HG02852 (cell line): ENCODE measurements around the gene GTSF1L.
A peak's percentile ranks its signal among the peaks of the same experiment; 100 is the strongest.
"Not testable (repeated sequence)": the region's sequence is repeated elsewhere in the genome, so short reads cannot be mapped to it uniquely, and the experiment has no call there.

Experiments used
- ATAC-seq: cut with Tn5 transposase; IDR thresholded peaks from one replicate; pipeline ENCODE4 v1.9.1; 2021; ENCODE audit warnings: mild to moderate bottlenecking, moderate library complexity; ENCODE audit not compliant: unreplicated experiment

Gene GTSF1L

DNA sequence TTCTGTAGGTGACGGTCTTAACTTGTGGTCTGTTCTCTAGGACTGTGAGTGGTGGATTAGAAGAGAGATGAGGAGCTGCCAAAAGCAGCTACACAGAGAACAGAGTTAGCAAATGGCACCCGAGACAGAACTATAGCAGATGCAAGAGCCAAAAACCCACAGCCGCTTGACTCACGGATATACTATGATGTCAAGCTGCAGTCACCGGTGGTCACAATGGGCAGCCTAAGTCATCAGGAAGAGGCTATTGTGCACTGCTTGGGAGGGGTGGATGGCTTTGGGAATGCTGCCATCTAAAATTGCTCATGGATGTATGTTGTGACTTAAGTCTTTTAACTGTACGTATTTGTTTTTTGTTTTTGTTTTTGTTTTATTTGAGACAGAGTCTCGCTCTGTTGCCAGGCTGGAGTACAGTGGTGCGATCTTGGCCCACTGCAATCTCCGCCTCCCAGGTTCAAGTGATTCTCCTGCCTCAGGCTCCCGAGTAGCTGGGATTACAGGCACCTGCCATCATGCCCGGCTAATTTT lies at the start of gene GTSF1L:
GTSF1L (minus strand) TSS at position 192 of the 528 bp plus-strand sequence. CDS start 308 bp downstream, outside the sequence.
- no peak for ATAC-seq

GRCh38 chr20:43774754-43775153 lies 48.0 kb upstream of the GTSF1L start:
- ATAC-seq: no peak

DNA sequence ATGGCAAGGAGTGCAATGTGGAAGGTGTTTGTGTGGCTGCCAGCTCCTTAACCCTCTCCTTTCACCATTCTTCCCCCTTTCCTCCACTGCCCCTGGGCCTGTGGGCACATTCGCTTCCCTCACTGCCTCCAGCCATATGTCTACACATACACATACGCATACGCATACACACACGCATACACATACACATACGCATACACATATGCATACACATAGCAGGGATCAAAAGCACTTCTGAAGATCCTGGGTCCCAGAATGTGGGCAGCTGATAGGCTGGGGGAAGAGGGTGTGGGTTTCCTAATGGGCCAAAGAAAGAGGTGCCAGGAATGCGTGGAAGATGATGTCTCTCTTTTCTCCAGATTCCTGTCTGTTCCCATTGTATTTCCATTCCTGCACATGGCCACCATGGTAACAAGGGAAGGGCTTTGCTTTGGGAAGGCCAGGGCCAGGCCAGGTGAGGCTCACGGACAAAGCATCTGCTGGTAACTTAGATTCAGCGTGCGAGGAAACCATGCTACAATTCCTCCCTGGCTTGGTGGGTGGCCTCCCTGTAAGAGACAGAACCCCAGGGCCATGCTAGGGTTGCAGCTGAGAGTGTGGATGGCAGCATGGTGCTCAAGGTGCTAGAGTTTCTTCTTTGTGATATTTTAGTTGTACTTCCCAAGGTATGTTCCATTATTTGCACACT lies 44.8 kb upstream of the GTSF1L start:
- ATAC-seq: no peak

DNA sequence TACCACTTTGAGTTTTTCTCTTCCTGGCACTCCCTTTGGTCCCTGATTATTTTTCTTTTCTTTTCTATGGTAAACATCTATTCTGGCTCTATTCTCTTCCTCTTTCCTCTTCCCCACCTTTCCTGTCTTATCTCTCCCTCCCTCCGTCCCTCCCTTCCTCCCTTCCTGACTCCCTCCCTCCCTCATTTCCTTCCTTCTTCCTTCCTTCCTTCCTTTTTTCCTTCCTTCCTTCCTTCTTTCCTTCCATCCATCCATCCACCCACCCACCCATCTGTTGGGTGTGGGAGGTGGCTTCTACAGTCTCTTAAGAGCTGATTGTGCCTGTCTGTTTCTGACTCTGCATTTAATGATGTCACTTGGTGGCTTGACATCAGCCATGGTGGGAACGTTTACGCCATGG lies 43.5 kb upstream of the GTSF1L start:
- ATAC-seq: no peak

- ATAC-seq: no peak
These were observed 41.1 kb upstream of the GTSF1L start for GRCh38 chr20:43767686-43768474.

DNA sequence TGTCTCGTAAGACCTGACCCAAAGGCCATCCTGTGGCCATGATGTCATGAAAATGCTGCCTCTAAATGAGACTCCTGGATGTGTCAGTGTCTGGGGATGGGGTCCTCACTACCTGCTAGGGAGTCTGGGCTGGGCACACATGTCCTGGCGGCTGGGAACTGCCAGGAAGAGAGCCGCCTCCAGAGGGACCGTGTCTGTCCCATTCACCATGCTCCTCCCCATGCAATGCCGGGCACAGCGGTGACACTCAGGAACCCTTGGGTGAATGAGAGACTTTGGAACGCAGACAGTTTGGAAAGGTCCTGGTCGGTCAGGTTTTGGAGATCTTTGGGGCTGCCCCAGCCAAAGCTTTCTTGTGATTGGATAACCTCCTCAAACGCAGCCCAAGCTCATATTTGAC lies 40.1 kb upstream of the GTSF1L start:
- ATAC-seq: no peak

- ATAC-seq: no peak
These were observed 39.6 kb upstream of the GTSF1L start for GRCh38 chr20:43766385-43766784.

DNA sequence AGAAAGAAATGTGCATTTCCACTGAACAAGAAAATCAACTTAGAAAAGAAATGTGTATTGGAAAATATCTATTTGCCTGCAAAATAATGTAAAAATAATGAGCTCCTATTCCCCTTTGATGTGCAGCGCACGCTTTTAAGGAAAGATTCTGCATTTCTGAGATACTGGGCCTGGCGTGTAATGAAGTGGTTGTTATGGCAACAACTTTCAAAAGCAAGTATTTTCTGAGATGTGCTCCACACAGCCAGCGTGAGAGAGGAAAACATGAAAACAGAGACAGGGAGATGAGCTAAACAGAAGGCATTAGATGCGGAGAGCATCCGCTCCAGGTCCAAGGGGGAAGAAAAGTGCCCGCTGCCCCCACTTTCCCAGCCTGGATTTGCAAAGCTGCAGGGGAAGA lies 39.1 kb upstream of the GTSF1L start:
- ATAC-seq: no peak

- ATAC-seq: no peak
These were observed 36.1 kb upstream of the GTSF1L start for GRCh38 chr20:43762911-43763310.

GRCh38 chr20:43761386-43762340 lies 34.9 kb upstream of the GTSF1L start:
- no peak for ATAC-seq

- ATAC-seq: not testable (repeated sequence)
These were observed 31.1 kb upstream of the GTSF1L start for GRCh38 chr20:43757888-43758287.

DNA sequence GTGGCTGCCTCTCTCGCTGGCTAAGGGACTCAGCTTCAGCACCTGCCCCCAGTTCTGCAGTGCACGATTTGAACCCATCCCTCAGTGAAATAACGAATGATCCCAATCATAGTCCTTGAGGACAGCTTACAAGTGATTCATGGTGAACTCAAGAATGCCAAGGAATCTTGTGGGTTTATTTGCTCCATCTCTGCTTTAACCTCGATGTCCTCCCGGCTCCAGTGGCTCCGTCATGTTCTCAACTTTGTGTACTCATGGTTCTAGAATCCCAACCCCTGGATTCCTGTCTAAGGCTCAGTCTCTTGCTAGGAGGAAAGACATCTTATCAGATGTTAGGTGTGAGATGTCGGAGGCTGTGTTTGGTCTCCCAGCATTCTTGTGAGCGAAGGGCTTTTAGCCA lies 29.0 kb upstream of the GTSF1L start:
- ATAC-seq: no peak

GRCh38 chr20:43755390-43755789 lies 28.6 kb upstream of the GTSF1L start:
- ATAC-seq: no peak

GRCh38 chr20:43752561-43753301 lies 25.9 kb upstream of the GTSF1L start:
- ATAC-seq: peak; percentile 64

- ATAC-seq: no peak
These were observed 25.2 kb upstream of the GTSF1L start for GRCh38 chr20:43752051-43752360.

DNA sequence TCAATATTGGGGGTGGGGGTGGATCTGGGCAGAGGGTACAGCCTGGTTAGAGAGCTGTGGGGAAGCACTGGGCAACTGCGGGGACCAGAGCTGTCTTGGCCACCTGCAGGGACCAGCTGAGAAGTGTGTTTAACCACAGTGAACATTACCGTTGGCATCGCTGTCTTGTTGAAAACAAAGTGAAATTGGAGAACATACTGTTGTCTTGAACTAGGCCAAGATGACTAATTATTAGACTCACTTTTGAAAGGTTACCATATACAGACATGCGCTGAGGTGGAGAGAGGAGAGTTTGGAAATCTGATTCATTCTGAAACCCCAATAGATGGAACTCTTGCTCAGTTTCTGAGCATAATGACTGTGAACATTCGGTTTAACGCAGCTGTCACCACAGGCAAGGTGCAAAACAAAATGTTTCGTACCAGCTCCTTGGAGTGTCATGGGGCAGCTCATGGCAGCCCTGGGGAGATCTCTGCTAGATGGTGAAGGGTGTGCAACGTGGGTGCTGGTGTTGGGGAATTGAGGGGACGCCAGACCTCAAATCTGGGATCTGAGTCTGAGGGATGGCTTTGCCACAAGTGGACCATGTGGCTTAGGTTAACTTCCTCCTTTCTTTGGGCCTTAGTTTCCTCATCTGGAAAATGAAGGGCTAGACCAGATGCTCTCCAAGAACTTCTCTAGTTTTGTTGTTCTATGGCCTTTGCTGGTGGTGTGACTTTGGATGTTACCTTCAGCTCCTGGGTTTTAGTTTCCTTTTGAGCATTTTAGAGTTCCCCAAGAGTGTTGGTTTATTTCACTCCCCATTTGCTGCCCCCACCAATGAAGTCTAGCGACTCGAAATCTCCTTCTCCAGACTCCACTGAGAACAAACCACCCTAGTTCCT lies 24.6 kb upstream of the GTSF1L start:
- peak; percentile 77 for ATAC-seq

- ATAC-seq: no peak
These were observed 24.0 kb upstream of the GTSF1L start for GRCh38 chr20:43750774-43751166.

GRCh38 chr20:43749734-43750294 lies 23.0 kb upstream of the GTSF1L start:
- no peak for ATAC-seq

GRCh38 chr20:43748274-43748673 lies 21.5 kb upstream of the GTSF1L start:
- no peak for ATAC-seq
